G401.6 (cell line): Measurements from ENCODE around the gene TAS2R16.

Experiments used
- FAIRE-seq: peaks from 2 replicates; lab custom pipeline; 2012; peaks lifted over from hg19 to GRCh38; lab: Jason Lieb, UNC

TAS2R16 gene

GRCh38 chr7:122995600-122995999, at the start of gene TAS2R16:
Gene TAS2R16, minus strand, starts transcription at chr7:122995700. Its CDS starts 66 bp downstream, at chr7:122995634.
- FAIRE-seq = no peak

- no peak for FAIRE-seq
Observed at GRCh38 chr7:123043642-123044041, 48.1 kb upstream of the TAS2R16 start.

GRCh38 chr7:123041101-123041500, 45.6 kb upstream of the TAS2R16 start:
- FAIRE-seq = no peak

- no peak for FAIRE-seq
Observed at GRCh38 chr7:123039269-123039668, 43.8 kb upstream of the TAS2R16 start.

GRCh38 chr7:123034106-123034505, 38.6 kb upstream of the TAS2R16 start:
- FAIRE-seq = no peak

GRCh38 chr7:123030631-123031030, 35.1 kb upstream of the TAS2R16 start:
- no peak for FAIRE-seq

- FAIRE-seq = no peak
Observed at GRCh38 chr7:123028339-123028738, 32.8 kb upstream of the TAS2R16 start.

GRCh38 chr7:123026251-123026650, 30.8 kb upstream of the TAS2R16 start:
- no peak for FAIRE-seq

- no peak for FAIRE-seq
Observed at GRCh38 chr7:123024989-123025758, 29.7 kb upstream of the TAS2R16 start.

GRCh38 chr7:123023126-123023525, 27.6 kb upstream of the TAS2R16 start:
- FAIRE-seq = no peak

GRCh38 chr7:123022576-123022975, 27.1 kb upstream of the TAS2R16 start:
- FAIRE-seq = no peak

- no peak for FAIRE-seq
Observed at GRCh38 chr7:123012435-123012834, 16.9 kb upstream of the TAS2R16 start.

- FAIRE-seq = no peak
Observed at GRCh38 chr7:123011766-123012369, 16.4 kb upstream of the TAS2R16 start.

- no peak for FAIRE-seq
Observed at GRCh38 chr7:123004931-123005330, 9.4 kb upstream of the TAS2R16 start.

- FAIRE-seq = no peak
Observed at GRCh38 chr7:123003539-123004126, 8.1 kb upstream of the TAS2R16 start.

GRCh38 chr7:122989577-122989976, 5.9 kb downstream of the TAS2R16 start:
- no peak for FAIRE-seq

- no peak for FAIRE-seq
Observed at GRCh38 chr7:122989041-122989440, 6.5 kb downstream of the TAS2R16 start.

- FAIRE-seq = no peak
Observed at GRCh38 chr7:122988333-122988732, 7.2 kb downstream of the TAS2R16 start.

GRCh38 chr7:122987463-122987862, 8.0 kb downstream of the TAS2R16 start:
- no peak for FAIRE-seq

GRCh38 chr7:122984021-122984420, 11.5 kb downstream of the TAS2R16 start:
- FAIRE-seq = no peak

GRCh38 chr7:122983261-122983660, 12.2 kb downstream of the TAS2R16 start:
- no peak for FAIRE-seq

GRCh38 chr7:122975341-122975740, 20.2 kb downstream of the TAS2R16 start:
- no peak for FAIRE-seq

GRCh38 chr7:122974229-122974628, 21.3 kb downstream of the TAS2R16 start:
- FAIRE-seq = no peak

GRCh38 chr7:122972056-122972455, 23.4 kb downstream of the TAS2R16 start:
- FAIRE-seq = no peak
